HG02798 (cell line): ENCODE results near the gene ERAP2.
"Not testable (repeated sequence)": the region's sequence is repeated elsewhere in the genome, so short reads cannot be mapped to it uniquely, and the experiment has no call there.

Experiments used
- ATAC-seq: cut with Tn5 transposase; IDR thresholded peaks from one replicate; pipeline ENCODE4 v1.9.1; 2021; ENCODE audit warnings: mild to moderate bottlenecking; ENCODE audit not compliant: unreplicated experiment, poor library complexity

ERAP2 gene

GRCh38 chr5:96863114-96863513, 13.2 kb upstream of the ERAP2 start:
- no peak for ATAC-seq

- no peak for ATAC-seq
Observed at GRCh38 chr5:96863949-96864584, 12.2 kb upstream of the ERAP2 start.

- ATAC-seq = no peak
Observed at GRCh38 chr5:96864922-96865530, 11.3 kb upstream of the ERAP2 start.

GRCh38 chr5:96868603-96869371, 7.5 kb upstream of the ERAP2 start:
- ATAC-seq = peak; percentile 83

- no peak for ATAC-seq
Observed at GRCh38 chr5:96869372-96869641, 7.0 kb upstream of the ERAP2 start.

GRCh38 chr5:96870094-96871026, 5.9 kb upstream of the ERAP2 start:
- ATAC-seq = peak; percentile 79

- ATAC-seq = no peak
Observed at GRCh38 chr5:96871027-96871399, 5.3 kb upstream of the ERAP2 start.

- ATAC-seq = no peak
Observed at GRCh38 chr5:96871686-96872085, 4.6 kb upstream of the ERAP2 start.

GRCh38 chr5:96873449-96873848, 2.9 kb upstream of the ERAP2 start:
- ATAC-seq = no peak

GRCh38 chr5:96874631-96875030, 1.7 kb upstream of the ERAP2 start:
- ATAC-seq = no peak

GRCh38 chr5:96875791-96876291, 459 bp upstream of the ERAP2 start:
- no peak for ATAC-seq

- not testable (repeated sequence) for ATAC-seq
Observed at GRCh38 chr5:96876977-96877469, 723 bp downstream of the ERAP2 start.

- ATAC-seq = no peak
Observed at GRCh38 chr5:96879665-96880064, 3.4 kb downstream of the ERAP2 start.

GRCh38 chr5:96880444-96881164, 4.3 kb downstream of the ERAP2 start:
- no peak for ATAC-seq

- ATAC-seq = no peak
Observed at GRCh38 chr5:96881511-96882115, 5.3 kb downstream of the ERAP2 start.

- ATAC-seq = no peak
Observed at GRCh38 chr5:96883871-96884270, 7.6 kb downstream of the ERAP2 start.

- no peak for ATAC-seq
Observed at GRCh38 chr5:96884995-96885394, 8.7 kb downstream of the ERAP2 start.

- ATAC-seq = peak; percentile 91
Observed at GRCh38 chr5:96885518-96886338, 9.4 kb downstream of the ERAP2 start.

GRCh38 chr5:96893342-96893741, 17.0 kb downstream of the ERAP2 start:
- ATAC-seq = no peak
